NCI-H2196 (cell line): ENCODE data around the gene PHETA1.
A peak's percentile ranks its signal among the peaks of the same experiment; 100 is the strongest.
"Not testable (repeated sequence)": the region's sequence is repeated elsewhere in the genome, so short reads cannot be mapped to it uniquely, and the experiment has no call there.

Source experiments
- DNase-seq: peaks from one replicate; lab custom pipeline; 2025; ENCODE audit not compliant: unreplicated experiment; lab: John Stamatoyannopoulos, UW

PHETA1 gene

DNA sequence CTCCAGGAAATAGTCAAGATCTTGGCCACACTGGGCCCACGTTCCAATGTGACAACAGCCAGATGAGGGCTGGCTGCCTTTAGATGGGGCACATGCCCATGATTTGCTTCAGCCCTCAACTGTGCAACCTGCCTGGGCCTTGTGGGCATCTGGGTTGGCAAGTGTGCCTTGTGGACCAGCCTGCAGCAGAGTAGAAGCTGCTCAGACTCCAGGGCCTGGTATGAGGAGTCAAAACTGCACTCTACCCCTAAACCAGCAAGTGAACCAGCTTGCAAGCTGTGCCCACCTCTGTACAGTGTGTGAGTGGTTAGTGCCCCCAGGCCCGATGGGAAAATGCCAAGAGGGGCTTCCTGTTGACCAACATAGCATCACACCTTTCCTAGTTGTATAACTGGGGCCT, 17.9 kb downstream of the PHETA1 start:
- no peak for DNase-seq

DNA sequence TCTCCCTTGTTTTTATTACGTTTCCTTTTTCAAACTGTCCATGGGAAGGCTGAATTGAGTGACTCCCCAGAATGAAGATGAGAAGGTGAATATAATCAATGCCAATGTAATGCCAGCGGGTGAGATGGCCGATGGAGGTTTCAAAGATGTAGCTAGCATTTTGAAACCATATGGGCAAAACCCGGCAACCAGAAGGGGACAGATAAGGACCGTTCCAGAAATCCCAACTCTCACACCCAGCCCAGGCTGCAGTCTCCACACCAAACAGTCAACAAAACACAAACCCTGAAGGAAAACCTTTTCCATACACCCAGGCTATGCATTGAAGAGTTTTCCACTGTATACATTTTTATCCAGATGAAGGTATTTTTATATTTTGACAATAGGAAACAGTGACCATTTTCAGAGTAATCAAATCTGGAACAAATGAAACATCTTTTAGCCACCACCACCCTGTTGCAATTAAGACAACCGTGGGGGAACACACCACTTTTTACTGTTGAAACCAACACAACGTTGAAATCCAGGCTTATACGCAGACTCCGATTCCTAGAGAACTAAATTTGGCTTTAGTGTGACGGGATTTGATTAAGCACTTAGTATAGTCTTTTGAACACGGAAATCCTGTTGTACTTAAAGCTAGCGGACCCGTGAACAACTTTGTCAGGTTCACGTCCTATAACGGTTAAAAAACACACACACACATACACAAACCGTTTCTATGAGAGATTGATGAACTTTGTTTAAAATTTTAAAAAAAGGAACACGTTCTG, 19.0 kb downstream of the PHETA1 start:
- DNase-seq: no peak

DNA sequence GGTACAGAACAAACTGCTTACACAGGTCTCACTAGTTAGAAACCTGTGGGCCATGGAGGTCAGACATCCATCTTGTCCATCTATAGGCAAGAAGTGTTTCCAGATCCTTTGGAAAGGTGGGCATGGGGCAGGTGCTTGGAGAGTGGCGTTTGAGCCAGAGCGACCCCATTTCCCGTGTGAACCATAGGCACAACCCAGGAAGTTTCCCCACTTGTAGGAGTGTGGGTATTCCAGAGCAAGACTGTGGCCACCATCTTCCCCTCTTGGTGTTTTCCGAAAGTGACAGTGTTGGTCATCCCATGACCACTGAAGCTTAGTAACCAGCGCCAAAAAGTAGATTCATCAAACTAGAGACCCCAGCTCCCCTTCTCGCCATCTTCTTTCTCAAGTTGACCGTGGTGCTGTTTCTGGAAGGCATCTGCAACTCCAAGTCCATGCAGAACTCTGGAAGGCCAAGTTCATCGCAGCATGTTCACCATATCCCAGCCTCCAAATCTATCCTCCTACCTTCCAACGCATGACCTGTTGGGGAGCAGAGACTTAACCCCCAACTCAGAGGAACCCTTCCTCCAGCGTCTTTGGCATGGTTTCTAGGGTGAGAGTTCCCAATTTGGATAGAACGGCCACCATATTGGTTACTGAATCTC, 19.7 kb downstream of the PHETA1 start:
- no peak for DNase-seq

DNA sequence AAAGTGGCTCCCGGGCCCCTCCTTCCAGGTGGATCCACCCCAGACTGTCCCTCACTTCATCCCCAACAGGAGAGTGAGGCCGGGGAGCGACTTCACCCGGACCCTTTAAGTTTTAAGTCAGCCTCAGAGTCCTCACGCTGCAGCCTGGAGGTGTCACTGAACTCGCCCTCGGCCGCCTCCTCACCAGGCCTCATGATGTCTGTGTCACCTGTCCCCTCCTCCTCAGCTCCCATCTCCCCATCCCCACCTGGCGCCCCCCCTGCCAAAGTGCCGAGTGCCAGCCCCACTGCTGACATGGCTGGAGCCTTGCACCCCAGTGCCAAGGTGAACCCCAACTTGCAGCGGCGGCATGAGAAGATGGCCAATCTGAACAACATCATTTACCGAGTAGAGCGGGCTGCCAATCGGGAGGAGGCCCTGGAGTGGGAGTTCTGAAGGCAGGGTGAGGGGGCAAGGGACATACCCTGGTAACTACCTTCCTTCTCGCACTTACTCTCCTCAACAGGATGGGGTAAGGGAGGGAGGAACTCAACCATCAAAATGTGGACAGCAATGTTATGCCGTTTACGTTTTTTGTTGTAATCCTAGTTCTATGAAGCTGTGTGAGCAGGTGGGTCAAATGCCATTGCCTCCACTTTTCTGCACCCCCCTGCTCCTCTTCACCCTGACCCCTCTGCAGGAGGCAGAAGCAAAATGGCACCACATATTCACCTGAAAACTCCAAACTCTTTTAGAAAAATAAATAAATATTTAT, 20.8 kb downstream of the PHETA1 start:
- no peak for DNase-seq

DNA sequence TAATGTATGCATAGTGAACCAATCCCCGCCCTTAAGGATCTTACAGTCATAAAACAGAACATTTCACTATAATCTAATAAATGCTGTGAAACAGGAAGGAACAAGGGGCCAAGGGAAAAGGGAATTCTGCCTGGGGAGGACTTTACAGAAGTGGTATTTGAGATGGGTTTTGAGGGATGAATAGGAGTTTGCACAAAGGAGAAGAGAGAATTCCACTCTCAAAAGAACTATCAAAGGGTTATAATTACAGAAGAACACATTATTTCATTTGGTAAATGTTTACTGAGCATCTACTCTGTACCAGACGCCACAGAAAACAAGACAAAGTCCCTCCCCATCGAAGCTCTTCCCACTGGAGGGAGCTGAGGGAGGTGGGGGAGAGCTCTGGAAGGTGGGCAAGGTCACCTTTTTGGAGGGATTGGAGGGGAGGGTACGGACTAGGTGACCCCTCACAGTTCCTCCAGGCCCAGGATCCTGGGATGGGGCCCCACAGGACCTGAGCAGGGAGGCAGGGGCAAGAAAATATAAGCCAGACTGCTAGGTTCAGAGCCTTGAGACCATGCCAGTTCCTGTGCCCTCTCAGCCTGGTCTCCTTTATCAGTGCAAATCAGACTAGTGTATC, 24.5 kb downstream of the PHETA1 start:
- DNase-seq: no peak

DNA sequence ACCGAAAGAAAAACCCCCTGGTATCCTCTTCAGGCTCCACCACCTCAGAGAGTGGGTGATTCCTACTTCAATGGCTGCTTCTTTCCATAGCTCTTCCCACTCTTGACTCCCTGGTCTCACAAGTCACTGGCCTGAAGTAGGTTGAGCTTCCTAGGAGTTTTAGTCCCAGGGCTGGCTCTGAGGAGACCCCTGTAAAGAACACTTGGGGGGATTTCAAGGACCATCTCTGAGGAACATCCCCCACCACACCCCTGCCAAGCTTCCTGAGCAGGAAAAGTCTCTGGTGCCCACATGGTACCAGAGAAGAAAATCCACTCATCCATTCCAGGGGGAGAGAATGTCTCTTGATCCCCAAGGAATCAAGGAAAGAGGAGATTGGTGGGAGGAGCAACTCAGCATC, 25.7 kb downstream of the PHETA1 start:
- no peak for DNase-seq

DNA sequence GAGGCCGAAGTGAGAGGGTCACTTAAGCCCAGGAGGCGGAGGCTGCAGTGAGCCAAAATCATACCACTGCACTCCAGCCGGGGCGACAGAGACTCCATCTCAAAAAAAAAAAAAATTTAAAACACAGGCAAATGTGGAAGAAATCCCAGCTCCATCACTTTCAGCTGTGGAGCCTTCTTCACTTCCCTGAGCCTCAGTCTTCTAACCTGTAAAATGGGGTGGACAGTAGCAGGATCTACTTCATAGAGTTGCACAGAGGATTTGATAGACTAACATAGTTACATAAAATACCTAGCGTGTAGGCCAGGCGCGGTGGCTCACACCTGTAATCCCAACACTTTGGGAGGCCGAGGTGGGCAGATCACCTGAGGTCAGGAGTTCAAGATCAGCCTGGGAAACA, 26.5 kb downstream of the PHETA1 start:
- no peak for DNase-seq

- no peak for DNase-seq
Observed at GRCh38 chr12:111341426-111342065, 27.3 kb downstream of the PHETA1 start.

DNA sequence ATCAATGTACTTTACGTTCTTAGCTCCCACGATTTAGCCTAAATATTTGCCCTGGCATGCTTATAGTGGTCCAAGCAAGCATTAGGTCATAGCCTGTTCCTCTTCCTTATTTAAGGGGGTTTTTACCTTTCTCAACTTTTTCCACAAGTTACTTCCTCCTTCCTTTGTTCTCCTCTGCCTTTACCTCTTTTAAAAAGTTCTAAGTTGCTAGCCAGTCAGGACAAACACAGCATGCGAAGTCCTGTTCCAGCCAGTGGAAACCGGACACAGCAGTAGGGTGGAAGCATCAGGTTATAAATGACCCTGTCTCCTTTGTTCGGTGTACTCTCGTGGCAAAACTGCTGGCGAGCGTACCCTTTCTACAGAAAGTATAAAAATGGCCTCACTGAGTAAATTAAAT, 28.2 kb downstream of the PHETA1 start:
- not testable (repeated sequence) for DNase-seq

DNA sequence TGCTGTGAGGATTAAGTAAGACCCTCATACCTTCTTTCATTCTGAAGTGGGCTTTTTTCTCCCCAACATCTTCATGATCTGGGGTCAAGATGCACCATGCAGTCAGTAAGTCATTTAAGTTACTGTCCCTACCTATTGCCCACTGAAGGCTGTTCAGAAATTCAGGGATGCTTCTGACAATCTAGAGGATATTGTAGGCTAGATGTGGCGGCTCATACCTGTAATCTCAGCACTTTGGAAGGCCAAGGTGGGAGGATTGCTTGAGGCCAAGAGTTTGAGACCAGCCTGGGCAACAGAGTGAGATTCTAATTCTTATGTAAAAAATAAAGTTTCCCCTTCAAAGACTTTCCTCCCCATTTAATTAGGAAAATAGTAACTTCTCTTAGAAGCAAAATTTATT, 28.7 kb downstream of the PHETA1 start:
- no peak for DNase-seq

GRCh38 chr12:111339321-111339938, 29.5 kb downstream of the PHETA1 start:
- DNase-seq: no peak

GRCh38 chr12:111338096-111338495, 30.8 kb downstream of the PHETA1 start:
- no peak for DNase-seq

- no peak for DNase-seq
Observed at GRCh38 chr12:111337371-111337770, 31.5 kb downstream of the PHETA1 start.

- DNase-seq: not testable (repeated sequence)
Observed at GRCh38 chr12:111336411-111336810, 32.5 kb downstream of the PHETA1 start.

DNA sequence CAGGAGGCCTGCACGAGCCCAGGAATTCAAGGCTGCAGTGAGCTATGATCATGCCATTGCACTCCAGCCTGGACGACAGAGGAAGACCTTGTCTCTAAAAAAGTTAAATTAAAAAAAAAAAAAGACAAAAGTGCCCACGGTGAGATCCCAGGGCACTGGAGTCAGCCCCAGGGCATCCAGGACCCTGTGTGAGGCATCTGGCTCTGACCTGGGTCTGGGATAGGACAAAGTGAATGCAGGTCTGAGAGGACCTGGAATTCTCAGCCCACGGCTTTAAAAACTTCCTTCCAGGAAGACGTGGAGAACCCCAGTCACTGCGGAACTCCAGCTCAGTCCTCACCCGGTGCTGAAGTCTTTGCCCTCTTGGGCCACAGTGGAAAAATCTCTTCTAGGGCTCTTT, 33.1 kb downstream of the PHETA1 start:
- DNase-seq: no peak

DNA sequence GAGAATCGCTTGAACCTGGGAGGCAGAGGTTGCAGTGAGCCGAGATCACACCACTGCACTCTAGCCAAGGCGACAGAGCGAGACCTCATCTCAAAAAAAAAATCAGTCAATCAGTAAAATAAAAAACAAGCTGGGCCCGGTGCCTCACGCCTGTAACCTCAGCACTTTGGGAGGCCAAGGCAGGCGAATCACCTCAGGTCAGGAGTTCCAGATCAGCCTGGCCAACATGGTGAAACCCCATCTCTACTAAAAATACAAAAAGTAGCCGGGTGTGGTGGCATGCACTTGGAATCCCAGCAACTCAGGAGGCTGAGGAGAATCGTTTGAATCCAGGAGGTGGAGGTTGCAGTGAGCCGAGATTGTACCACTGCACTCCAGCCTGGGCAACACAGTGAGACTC, 33.6 kb downstream of the PHETA1 start:
- not testable (repeated sequence) for DNase-seq

DNA sequence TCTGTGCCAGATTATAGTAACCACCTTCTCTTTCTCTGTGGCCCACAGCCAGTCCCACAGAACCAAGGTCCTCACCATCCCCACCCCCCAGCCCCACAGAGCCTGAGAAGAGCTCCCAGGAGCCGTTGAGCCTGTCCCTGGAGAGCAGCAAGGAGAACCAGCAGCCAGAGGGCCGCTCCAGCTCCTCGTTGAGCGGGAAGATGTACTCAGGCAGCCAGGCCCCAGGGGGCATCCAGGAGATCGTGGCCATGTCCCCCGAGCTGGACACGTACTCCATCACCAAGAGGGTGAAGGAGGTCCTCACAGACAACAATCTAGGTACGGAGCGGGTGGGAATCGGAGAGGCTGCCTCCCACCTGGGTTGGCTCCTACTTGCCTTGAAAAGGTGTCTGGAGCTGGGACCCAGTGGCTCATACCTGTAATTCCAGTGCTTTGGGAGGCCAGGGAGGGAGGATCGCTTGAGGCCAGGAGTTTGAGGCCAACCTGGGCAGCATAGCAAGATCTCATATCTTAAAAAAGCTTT, 34.4 kb downstream of the PHETA1 start:
- DNase-seq: no peak

GRCh38 chr12:111330800-111331752, 37.8 kb downstream of the PHETA1 start:
- DNase-seq: peak; percentile 51

GRCh38 chr12:111328138-111328537, 40.8 kb downstream of the PHETA1 start:
- DNase-seq: no peak
